DMS 273 (cell line): ENCODE measurements around the gene PSTPIP1.

ENCODE experiments used
- DNase-seq: peaks from one replicate; lab custom pipeline; 2025; ENCODE audit not compliant: unreplicated experiment; lab: John Stamatoyannopoulos, UW

Gene PSTPIP1

GRCh38 chr15:76978522-76979330 lies 16.2 kb upstream of the PSTPIP1 start:
- DNase-seq = no peak

GRCh38 chr15:76979331-76979925 lies 15.5 kb upstream of the PSTPIP1 start:
- DNase-seq = no peak

- DNase-seq = no peak
Observed at GRCh38 chr15:76979996-76980520, 14.9 kb upstream of the PSTPIP1 start.

GRCh38 chr15:76982356-76982755 lies 12.6 kb upstream of the PSTPIP1 start:
- DNase-seq = no peak

- DNase-seq = no peak
Observed at GRCh38 chr15:76982756-76983155, 12.2 kb upstream of the PSTPIP1 start.

- DNase-seq = peak; percentile 8
Observed at GRCh38 chr15:76983590-76984375, 11.1 kb upstream of the PSTPIP1 start.

GRCh38 chr15:76986743-76987142 lies 8.2 kb upstream of the PSTPIP1 start:
- DNase-seq = no peak

- no peak for DNase-seq
Observed at GRCh38 chr15:76987276-76987675, 7.7 kb upstream of the PSTPIP1 start.

- no peak for DNase-seq
Observed at GRCh38 chr15:76987896-76988860, 6.7 kb upstream of the PSTPIP1 start.

- DNase-seq = no peak
Observed at GRCh38 chr15:76988867-76989780, 5.8 kb upstream of the PSTPIP1 start.

GRCh38 chr15:76991048-76991447 lies 3.9 kb upstream of the PSTPIP1 start:
- no peak for DNase-seq

GRCh38 chr15:76991741-76992645 lies 2.9 kb upstream of the PSTPIP1 start:
- DNase-seq = no peak

GRCh38 chr15:76993114-76993725 lies 1.7 kb upstream of the PSTPIP1 start:
- no peak for DNase-seq

GRCh38 chr15:76994001-76994400 lies 925 bp upstream of the PSTPIP1 start:
- DNase-seq = no peak

- DNase-seq = no peak
Observed at GRCh38 chr15:76994496-76994895, 430 bp upstream of the PSTPIP1 start.

- no peak for DNase-seq
Observed at GRCh38 chr15:76996076-76996525, 1.2 kb downstream of the PSTPIP1 start.

- DNase-seq = peak; percentile 24
Observed at GRCh38 chr15:76996526-76997401, 1.8 kb downstream of the PSTPIP1 start.
